Ascending aorta (tissue), 2 donors: ENCODE measurements around the gene NUDT14. TPM values are rescaled to one million over a fixed set of nuclear protein-coding genes. Genes with fewer than 3 reads are reported as not detected.

Source experiments
- DNase-seq, 2 donors: peaks; one replicate each; pipeline ENCODE4 v3.0.0-alpha.2; 2019; ENCODE audit warnings: low spot score in 2 of 2
- H3K27ac ChIP-seq, 2 donors: fragments of 200-600 bp; sonication (generic); one replicate each; pipeline ENCODE4 v1.5.1; 2016 to 2017; ENCODE audit warnings: mild to moderate bottlenecking in 1 of 2
- H3K27me3 ChIP-seq: fragments of 200-600 bp; sonication (generic); one replicate; pipeline ENCODE4 v1.5.1; 2017
- H3K36me3 ChIP-seq, 2 donors: fragments of 200-600 bp; sonication (generic); one replicate each; pipeline ENCODE4 v1.5.1; 2016
- H3K4me1 ChIP-seq, 2 donors: fragments of 200-600 bp; sonication (generic); one replicate each; pipeline ENCODE4 v1.5.1; 2016 to 2017; ENCODE audit warnings: mild to moderate bottlenecking in 1 of 2
- H3K4me3 ChIP-seq, 2 donors: fragments of 200-600 bp; sonication (generic); one replicate each; pipeline ENCODE4 v1.5.1; 2016 to 2017; ENCODE audit warnings: mild to moderate bottlenecking in 1 of 2
- H3K9me3 ChIP-seq, 2 donors: fragments of 200-600 bp; sonication (generic); one replicate each; pipeline ENCODE4 v1.5.1; 2016
- CTCF ChIP-seq, 3 experiments: fragments of 200-600 bp in 2 of 3; fragments of 450-650 bp in 1 of 3; sonication (generic) in 2 of 3; IDR thresholded peaks; one replicate each; pipeline ENCODE4 v1.5.1; 2016 to 2019; ENCODE audit warnings: antibody characterized with exemption in 3 of 3, mild to moderate bottlenecking in 1 of 3, moderate library complexity in 1 of 3
- intact Hi-C: fragments of 100-400 bp; cut with DNase I; formaldehyde crosslinking; loops from one replicate; pipeline ENCODE4 v1.15.1; 2023
- total RNA-seq: library from RNA; depleted of rRNA; stranded (reverse); fragments of >200 nt; gene quantifications from one replicate; pipeline ENCODE4 v1.1.0, GENCODE V29; 2016

The NUDT14 gene
- total RNA-seq, 1 donor from 2014 or later: 1.5 TPM

GRCh38 chr14:105182296-105183020 is 1.3 kb upstream of the NUDT14 start:
- no peaks in the 10 kb centered on the region for H3K27me3 ChIP-seq
- intact Hi-C loops: no loop called here
- TF ChIP-seq CTCF (IDR thresholded peaks at IDR 0.05): no peak
- no peak for DNase-seq
- no peak overlapping the region for H3K4me3 ChIP-seq
- H3K36me3 ChIP-seq: no peaks in the 10 kb centered on the region
- no peak overlapping the region for H3K27ac ChIP-seq
- H3K9me3 ChIP-seq: no peaks in the 10 kb centered on the region
- H3K4me1 ChIP-seq: no peaks in the 10 kb centered on the region

DNA sequence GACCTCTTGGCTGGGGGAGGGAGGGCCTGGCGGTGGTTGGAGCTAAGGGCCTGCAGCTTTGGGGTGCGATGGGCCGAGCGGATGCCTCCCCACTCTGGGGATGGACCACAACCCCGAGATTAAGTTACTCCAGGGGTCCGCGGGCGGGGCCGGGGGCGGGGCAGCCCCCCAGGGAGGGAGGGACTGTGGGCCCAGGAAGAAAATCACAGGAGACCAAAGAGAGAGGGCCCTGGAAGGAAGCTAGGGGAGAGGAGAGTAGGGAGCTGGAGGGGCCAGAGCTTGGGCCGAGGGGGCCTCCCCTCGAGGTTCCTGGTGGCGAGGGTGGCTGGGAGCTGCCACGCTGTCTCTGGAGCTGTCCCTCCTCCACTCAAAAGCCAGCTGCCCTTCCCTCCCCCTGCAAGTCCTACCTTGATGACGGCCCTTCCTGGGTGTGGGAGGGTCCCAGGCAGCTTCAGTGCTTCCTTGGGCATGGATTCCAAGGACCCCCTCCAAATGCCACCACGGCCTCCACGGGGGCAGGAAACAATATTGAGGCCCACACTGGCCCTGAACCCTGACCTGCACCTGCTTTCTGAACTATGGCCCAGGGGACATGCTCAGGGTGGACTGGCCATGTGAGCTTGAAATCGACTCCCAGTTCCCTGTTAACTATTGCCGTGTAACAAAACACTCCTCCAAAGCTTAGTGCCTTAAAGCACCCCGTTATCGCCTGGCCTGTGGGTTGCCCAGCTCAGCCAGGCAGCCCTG is 610 bp upstream of the NUDT14 start:
- Histone ChIP-seq H3K4me3 (peak overlapping the region; percentile 57 to 62), H3K9me3 (no peaks in the 10 kb centered on the region), H3K4me1 (no peaks in the 10 kb centered on the region), H3K27ac (no peak overlapping the region), H3K36me3 (no peaks in the 10 kb centered on the region), H3K27me3 (no peaks in the 10 kb centered on the region)
- no peak for DNase-seq
- intact Hi-C loops: no loop called here
- no peak for TF ChIP-seq CTCF (IDR thresholded peaks at IDR 0.05)

DNA sequence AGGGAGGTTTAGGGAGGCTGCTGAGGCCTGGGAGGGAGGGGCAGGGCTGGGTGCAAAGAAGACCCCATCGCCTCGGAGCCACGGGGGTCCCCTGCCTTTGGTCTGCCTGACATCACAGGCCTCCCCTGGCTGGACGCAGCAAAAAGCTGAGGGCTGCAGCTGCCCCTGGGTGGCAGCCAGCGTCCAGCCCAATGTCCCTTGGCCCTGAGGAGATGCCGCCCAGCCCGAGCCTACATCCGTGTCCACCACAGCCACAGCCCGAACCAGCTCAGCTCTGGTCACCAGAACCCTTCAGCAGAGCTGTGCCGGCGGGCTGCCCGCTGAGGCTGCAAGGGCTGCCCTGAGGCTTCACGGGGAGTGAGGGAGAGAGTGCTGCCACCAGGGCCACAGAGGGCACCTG is 1.9 kb downstream of the NUDT14 start:
- DNase-seq: no peak
- no peak overlapping the region for H3K4me3 ChIP-seq
- intact Hi-C loops: no loop called here
- H3K27me3 ChIP-seq: no peaks in the 10 kb centered on the region
- no peak for TF ChIP-seq CTCF (IDR thresholded peaks at IDR 0.05)
- H3K27ac ChIP-seq: no peak overlapping the region
- no peaks in the 10 kb centered on the region for H3K9me3 ChIP-seq
- H3K36me3 ChIP-seq: no peaks in the 10 kb centered on the region
- no peaks in the 10 kb centered on the region for H3K4me1 ChIP-seq

- intact Hi-C loops: no loop called here
- no peak for DNase-seq
- H3K27ac ChIP-seq: no peak overlapping the region
- H3K9me3 ChIP-seq: no peaks in the 10 kb centered on the region
- no peak overlapping the region for H3K4me3 ChIP-seq
- no peaks in the 10 kb centered on the region for H3K4me1 ChIP-seq
- H3K27me3 ChIP-seq: no peaks in the 10 kb centered on the region
- TF ChIP-seq CTCF (IDR thresholded peaks at IDR 0.05): no peak
- H3K36me3 ChIP-seq: no peaks in the 10 kb centered on the region
Observed at GRCh38 chr14:105178868-105179140, 2.3 kb downstream of the NUDT14 start.

GRCh38 chr14:105178069-105178867 is 2.8 kb downstream of the NUDT14 start:
- H3K9me3 ChIP-seq: no peaks in the 10 kb centered on the region
- H3K4me1 ChIP-seq: no peaks in the 10 kb centered on the region
- no peak overlapping the region for H3K4me3 ChIP-seq
- H3K36me3 ChIP-seq: no peaks in the 10 kb centered on the region
- no peaks in the 10 kb centered on the region for H3K27me3 ChIP-seq
- H3K27ac ChIP-seq: no peak overlapping the region
- DNase-seq: no peak
- intact Hi-C loops: no loop called here
- no peak for TF ChIP-seq CTCF (IDR thresholded peaks at IDR 0.05)
